Breast epithelium (tissue), 3 donors: Measurements from ENCODE around the gene MEF2D.

Experiments
- POLR2A ChIP-seq: fragments of 450-650 bp; IDR thresholded peaks from one replicate; pipeline ENCODE4 v1.6.1; 2016; ENCODE audit warnings: antibody characterized with exemption, mild to moderate bottlenecking, moderate library complexity
- TF ChIP-seq, protein P1 (sequence below), 3 donors: fragments of 450-650 bp; IDR thresholded peaks; one replicate each; pipeline ENCODE4 v1.5.1; 2016 to 2017; ENCODE audit warnings: antibody characterized with exemption in 3 of 3, mild to moderate bottlenecking in 3 of 3, moderate library complexity in 3 of 3

DNA sequence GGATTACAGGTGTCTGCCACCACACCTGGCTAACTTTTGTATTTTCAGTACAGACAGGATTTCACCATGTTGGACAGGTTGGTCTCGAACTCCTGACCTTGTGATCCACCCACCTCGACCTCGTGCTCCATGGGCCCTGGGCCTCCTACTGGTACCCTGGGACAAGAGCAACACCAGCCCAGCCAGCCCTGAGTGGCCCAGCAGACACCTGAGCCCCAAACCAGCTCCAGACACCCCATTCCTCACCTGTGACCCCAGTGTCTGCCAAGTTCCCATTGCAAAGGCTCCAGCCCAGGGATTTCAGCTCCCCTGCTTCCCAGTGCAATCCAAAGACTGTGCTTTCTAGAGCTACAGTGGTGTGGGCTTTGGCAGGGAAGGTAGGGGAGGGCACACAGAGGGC, 14.6 kb downstream of the MEF2D start:
- TF ChIP-seq, protein P1, sequence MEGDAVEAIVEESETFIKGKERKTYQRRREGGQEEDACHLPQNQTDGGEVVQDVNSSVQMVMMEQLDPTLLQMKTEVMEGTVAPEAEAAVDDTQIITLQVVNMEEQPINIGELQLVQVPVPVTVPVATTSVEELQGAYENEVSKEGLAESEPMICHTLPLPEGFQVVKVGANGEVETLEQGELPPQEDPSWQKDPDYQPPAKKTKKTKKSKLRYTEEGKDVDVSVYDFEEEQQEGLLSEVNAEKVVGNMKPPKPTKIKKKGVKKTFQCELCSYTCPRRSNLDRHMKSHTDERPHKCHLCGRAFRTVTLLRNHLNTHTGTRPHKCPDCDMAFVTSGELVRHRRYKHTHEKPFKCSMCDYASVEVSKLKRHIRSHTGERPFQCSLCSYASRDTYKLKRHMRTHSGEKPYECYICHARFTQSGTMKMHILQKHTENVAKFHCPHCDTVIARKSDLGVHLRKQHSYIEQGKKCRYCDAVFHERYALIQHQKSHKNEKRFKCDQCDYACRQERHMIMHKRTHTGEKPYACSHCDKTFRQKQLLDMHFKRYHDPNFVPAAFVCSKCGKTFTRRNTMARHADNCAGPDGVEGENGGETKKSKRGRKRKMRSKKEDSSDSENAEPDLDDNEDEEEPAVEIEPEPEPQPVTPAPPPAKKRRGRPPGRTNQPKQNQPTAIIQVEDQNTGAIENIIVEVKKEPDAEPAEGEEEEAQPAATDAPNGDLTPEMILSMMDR (IDR thresholded peaks at IDR 0.05), result no peak
- no peak for TF ChIP-seq POLR2A
